GM12878 (cell line): ENCODE measurements around the gene BCAS3. TPM values are rescaled to one million over a fixed set of nuclear protein-coding genes. Genes with fewer than 3 reads are reported as not detected.

Source experiments
- ATAC-seq: fragments of 200-7000 bp; cut with Tn5 transposase; 3 replicates; pipeline ENCODE4 v1.9.1; 2020; ENCODE audit warnings: mild to moderate bottlenecking, moderate library complexity
- BruUV-seq: library from RNA; stranded (reverse); fragments of 400-500 nt; replicated peaks from 2 replicates; lab custom pipeline; 2021; lab: Mats Ljungman, UMichigan
- CTCF ChIA-PET: fragments of 300-600 bp; sonication (Branson Sonifier 250); formaldehyde crosslinking; extraction: SDS; loops from one replicate; lab custom pipeline; 2021; ENCODE audit warnings: inconsistent platforms; lab: Yijun Ruan, JAX
- POLR2A ChIA-PET: fragments of 350-600 bp; formaldehyde crosslinking; extraction: SDS; loops from one replicate; lab custom pipeline; 2021; ENCODE audit warnings: inconsistent platforms; lab: Charles Lee
- RAD21 ChIA-PET: fragments of 300-600 bp; sonication (Branson Sonifier 250); formaldehyde crosslinking; loops from one replicate; lab custom pipeline; 2023; ENCODE audit warnings: antibody characterized with exemption; ENCODE audit not compliant: unreplicated experiment; lab: Charles Lee
- SMC1A ChIA-PET: fragments of 300-600 bp; sonication (Branson Sonifier 250); formaldehyde crosslinking; loops from one replicate; lab custom pipeline; 2023; ENCODE audit not compliant: unreplicated experiment, uncharacterized antibody; lab: Charles Lee
- DNase-seq: peaks from one replicate; pipeline ENCODE4 v3.0.0-alpha.2; 2011; ENCODE audit warnings: low read depth, low spot score
- FAIRE-seq: peaks from 3 replicates; lab custom pipeline; 2011; peaks lifted over from hg19 to GRCh38; lab: Jason Lieb, UNC
- H2AFZ ChIP-seq: 2 replicates; pipeline ENCODE4 v1.6.0; 2011; ENCODE audit warnings: low read depth, low read length, control low read depth; ENCODE audit not compliant: control insufficient read depth
- H3K27ac ChIP-seq: 2 replicates; pipeline ENCODE4 v1.5.1; 2011; ENCODE audit warnings: control low read depth; ENCODE audit not compliant: control insufficient read depth, insufficient read depth
- H3K27me3 ChIP-seq, 2 experiments: replicated peaks in 1 of 2; 2 replicates each; pipeline versions ENCODE4 v1.6.0 to v1.6.1; 2011; ENCODE audit warnings: low read length in 1 of 2; ENCODE audit not compliant: control insufficient read depth in 2 of 2, insufficient read depth in 2 of 2
- H3K36me3 ChIP-seq, 2 experiments: 2 replicates each; pipeline ENCODE4 v1.5.1; 2011; ENCODE audit warnings: low read length in 1 of 2; ENCODE audit not compliant: control insufficient read depth in 2 of 2, insufficient read depth in 2 of 2
- H3K4me1 ChIP-seq: 2 replicates; pipeline ENCODE4 v1.6.1; 2011; ENCODE audit warnings: mild to moderate bottlenecking, low read length, moderate library complexity, mixed read lengths; ENCODE audit not compliant: control insufficient read depth, insufficient read depth
- H3K4me2 ChIP-seq: 2 replicates; pipeline ENCODE4 v1.6.0; 2011; ENCODE audit warnings: control low read depth; ENCODE audit not compliant: control insufficient read depth, insufficient read depth
- H3K4me3 ChIP-seq: fragments of 200-600 bp; sonication (generic); 2 replicates; pipeline ENCODE4 v1.5.1; 2016
- H3K79me2 ChIP-seq: 2 replicates; pipeline ENCODE4 v1.6.0; 2011; ENCODE audit warnings: low read length; ENCODE audit not compliant: control insufficient read depth, insufficient read depth
- H3K9ac ChIP-seq: 2 replicates; pipeline ENCODE4 v1.8.0; 2011; ENCODE audit warnings: low read length, control low read depth, mixed read lengths; ENCODE audit not compliant: control insufficient read depth, insufficient read depth
- H3K9me3 ChIP-seq: replicated peaks from 3 replicates; pipeline ENCODE4 v1.5.1; 2011; ENCODE audit warnings: mild to moderate bottlenecking, low read length; ENCODE audit not compliant: control insufficient read depth, insufficient read depth
- H4K20me1 ChIP-seq: 2 replicates; pipeline ENCODE4 v1.6.0; 2011; ENCODE audit not compliant: control insufficient read depth, insufficient read depth
- IKZF1 ChIP-seq: fragments of 450-650 bp; conservative IDR thresholded peaks from 2 replicates; pipeline ENCODE4 v1.6.1; 2017; ENCODE audit warnings: antibody characterized with exemption, mild to moderate bottlenecking
- RELB ChIP-seq: fragments of 450-650 bp; IDR thresholded peaks from 2 replicates; pipeline ENCODE4 v1.6.1; 2017; ENCODE audit warnings: low read depth, mild to moderate bottlenecking, moderate library complexity
- WGBS: methylation state at CpG from one replicate; pipeline ENCODE4 v1.1.6; 2016; ENCODE audit warnings: low lambda C conversion rate; ENCODE audit not compliant: insufficient replicate concordance, insufficient coverage; ENCODE audit errors: missing lambda C conversion rate; 5-methylcytosine and 5-hydroxymethylcytosine counted together
- in situ Hi-C: fragments of 300-500 bp; cut with MboI; formaldehyde crosslinking; loops from 9 replicates; pipeline ENCODE4 v1.14.3; 2018; ENCODE audit warnings: mixed read lengths
- intact Hi-C: fragments of 100-400 bp; cut with micrococcal nuclease; formaldehyde crosslinking; loops from one replicate; pipeline ENCODE4 v1.14.2; 2022; ENCODE audit not compliant: unreplicated experiment
- polyA plus RNA-seq, 11 experiments: library from polyadenylated mRNA; depleted of rRNA in 4 of 11; unstranded in 6 of 11; stranded (reverse) in 5 of 11; fragments of >200 nt; fragmentation: Nextera tagmentation in 4 of 11; fragmentation: Illumina TruSeq in 1 of 11; extraction: Ambion mirVana in 4 of 11; extraction: Trizol in 1 of 11; gene quantifications; 1 replicate in 1 of 11; 2 replicates in 10 of 11; pipeline versions ENCODE4 v1.2.1 to v1.2.3, GENCODE V29; 2011 to 2016; ENCODE audit warnings: inconsistent platforms in 2 of 11, missing spikeins in 2 of 11, low read depth in 1 of 11
- total RNA-seq, 4 experiments: library from RNA; depleted of rRNA in 3 of 4; stranded (reverse); fragments of >200 nt in 3 of 4; fragmentation: Illumina TruSeq in 1 of 4; extraction: Trizol in 1 of 4; gene quantifications; 2 replicates each; pipeline versions ENCODE4 v1.2.1 to v1.2.3, GENCODE V29; 2013 to 2021

Gene BCAS3
- total and polyA plus RNA-seq, 10 of the 15 experiments (the other 5 are each of a cell fraction or from before 2014, with no cell fraction given): 2.1 to 11.0 (median 6.6) TPM

GRCh38 chr17:61248399-61248798 is 570.7 kb downstream of the BCAS3 start:
- RAD21 ChIA-PET: no interaction called here

More at GRCh38 chr17:61248399-61248798, 570.7 kb downstream of the BCAS3 start:
- H3K9me3 ChIP-seq: no peaks in the 10 kb centered on the region
- no peak overlapping the region for H3K4me3 ChIP-seq
- DNase-seq (no peak), FAIRE-seq (no peak), ATAC-seq (no peak; the same call in 2 of the 3 replicates)
- ChIA-PET CTCF (interaction anchor here (0.8 kb wide), 1 partner anchor 46 kb away, joined by 3 read pairs; no protein-coding TSS in a partner anchor), SMC1A (interaction anchor here (1.2 kb wide), 1 partner anchor 76 kb away, joined by 4 read pairs; no protein-coding TSS in a partner anchor), POLR2A (no interaction called here)
- WGBS: 52% methylated on average over 2 of the region's 2 CpGs
- no peaks in the 10 kb centered on the region for H3K27me3 ChIP-seq
- no peaks in the 10 kb centered on the region for H4K20me1 ChIP-seq
- no peak overlapping the region for H3K9ac ChIP-seq
- no peak overlapping the region for H2AFZ ChIP-seq
- in situ Hi-C loops (no loop called here), intact Hi-C loops (no loop called here)
- H3K4me2 ChIP-seq: no peak overlapping the region
- H3K27ac ChIP-seq: no peak overlapping the region
- TF ChIP-seq IKZF1: 0 out of 2 replicates have a peak, but pooled peaks have one; percentile 12
- TF ChIP-seq RELB: no peak
- H3K4me1 ChIP-seq: no peaks in the 10 kb centered on the region
- no peaks in the 10 kb centered on the region for H3K36me3 ChIP-seq
- no peaks in the 10 kb centered on the region for H3K79me2 ChIP-seq
- BruUV-seq: no TSS peak
